OCI-LY7 (cell line): Measurements from ENCODE around the gene RRP36. TPM values are rescaled to one million over a fixed set of nuclear protein-coding genes. Genes with fewer than 3 reads are reported as not detected.

Experiments
- BruUV-seq: library from RNA; stranded (reverse); fragments of 400-500 nt; replicated peaks from 2 replicates; lab custom pipeline; 2021; lab: Mats Ljungman, UMichigan
- CTCF ChIA-PET: fragments of 300-600 bp; sonication (Branson Sonifier 250); formaldehyde crosslinking; loops from one replicate; lab custom pipeline; 2022; ENCODE audit warnings: antibody characterized with exemption; ENCODE audit not compliant: unreplicated experiment; lab: Charles Lee
- POLR2A ChIA-PET: fragments of 300-600 bp; sonication (Branson Sonifier 250); formaldehyde crosslinking; loops from one replicate; lab custom pipeline; 2022; ENCODE audit warnings: antibody characterized with exemption; lab: Charles Lee
- DNase-seq: peaks from one replicate; pipeline ENCODE4 v3.0.0-alpha.2; 2015; ENCODE audit warnings: low spot score
- H2AFZ ChIP-seq: fragments of 200-600 bp; sonication (generic), shearing (Covaris generic); 2 replicates; pipeline ENCODE4 v1.6.1; 2014; ENCODE audit warnings: mild to moderate bottlenecking, antibody characterized with exemption, low read length, moderate library complexity
- H3K27ac ChIP-seq: fragments of 200-600 bp; sonication (generic); 2 replicates; pipeline ENCODE4 v1.5.1; 2014; ENCODE audit warnings: mixed run types, low read depth, mild to moderate bottlenecking, moderate library complexity, low read length, inconsistent platforms; ENCODE audit not compliant: poor library complexity, severe bottlenecking
- H3K36me3 ChIP-seq: fragments of 200-600 bp; sonication (generic); 2 replicates; pipeline ENCODE4 v1.6.1; 2014; ENCODE audit warnings: mild to moderate bottlenecking, antibody characterized with exemption, low read length, moderate library complexity, mixed read lengths; ENCODE audit not compliant: insufficient read depth
- H3K4me1 ChIP-seq: fragments of 200-600 bp; sonication (generic); 2 replicates; pipeline ENCODE4 v1.5.1; 2014; ENCODE audit warnings: mild to moderate bottlenecking, low read length; ENCODE audit not compliant: insufficient read depth, poor library complexity, severe bottlenecking
- H3K4me2 ChIP-seq: fragments of 200-600 bp; sonication (generic); 2 replicates; pipeline ENCODE4 v1.6.1; 2014; ENCODE audit warnings: mild to moderate bottlenecking, low read length
- H3K4me3 ChIP-seq: fragments of 200-600 bp; sonication (generic); 2 replicates; pipeline ENCODE4 v1.5.1; 2014; ENCODE audit warnings: mild to moderate bottlenecking, low read depth, low read length; ENCODE audit not compliant: poor library complexity, severe bottlenecking
- H3K79me2 ChIP-seq: fragments of 200-600 bp; sonication (generic); 2 replicates; pipeline ENCODE4 v1.6.1; 2016; ENCODE audit warnings: low read depth, mild to moderate bottlenecking, low read length, moderate library complexity, mixed read lengths; ENCODE audit not compliant: insufficient read depth
- H3K9me2 ChIP-seq: fragments of 200-600 bp; sonication (generic); 2 replicates; pipeline ENCODE4 v1.6.1; 2016; ENCODE audit warnings: mild to moderate bottlenecking, low read length, mixed read lengths; ENCODE audit not compliant: insufficient read depth
- H3K9me3 ChIP-seq: fragments of 200-600 bp; sonication (generic); 2 replicates; pipeline ENCODE4 v1.6.1; 2014; ENCODE audit warnings: mild to moderate bottlenecking, mixed run types, low read length, mixed read lengths
- H4K20me1 ChIP-seq: fragments of 200-600 bp; sonication (generic); 2 replicates; pipeline ENCODE4 v1.6.1; 2014; ENCODE audit warnings: mild to moderate bottlenecking, antibody characterized with exemption, low read length, moderate library complexity, mixed read lengths; ENCODE audit not compliant: insufficient read depth
- CTCF ChIP-seq: fragments of 200-600 bp; sonication (generic); conservative IDR thresholded peaks from 2 replicates; pipeline ENCODE4 v1.5.1; 2014; ENCODE audit warnings: mild to moderate bottlenecking, antibody characterized with exemption, low read length, moderate library complexity, mixed read lengths
- EZH2phosphoT487 ChIP-seq: fragments of 200-600 bp; sonication (generic); IDR thresholded peaks from 2 replicates; pipeline ENCODE4 v1.6.1; 2018; ENCODE audit warnings: low read depth, borderline replicate concordance, mild to moderate bottlenecking, mixed run types, antibody characterized with exemption, low read length, moderate library complexity, mixed read lengths
- intact Hi-C: fragments of 100-400 bp; cut with micrococcal nuclease; formaldehyde crosslinking; loops from one replicate; pipeline ENCODE4 v1.10.0; 2022; ENCODE audit not compliant: unreplicated experiment
- total RNA-seq, 2 experiments: library from RNA; depleted of rRNA in 1 of 2; stranded (reverse); fragments of >200 nt in 1 of 2; shearing (Covaris generic) in 1 of 2; gene quantifications; 2 replicates each; pipeline ENCODE4 v1.2.3, GENCODE V29; 2014 to 2022

Gene RRP36
- total RNA-seq, 2 experiments from 2014 or later = 61.1 to 75.9 TPM

GRCh38 chr6:43050981-43051380, 29.6 kb downstream of the RRP36 start:
- Histone ChIP-seq H3K27ac (no peak overlapping the region), H3K4me2 (0 out of 2 replicates have a peak overlapping the region, but pooled peaks have one; percentile 3), H3K4me3 (no peak overlapping the region), H3K4me1 (peaks cover 21% of the 10 kb centered on the region), H3K9me3 (no peaks in the 10 kb centered on the region), H2AFZ (no peak overlapping the region), H4K20me1 (no peaks in the 10 kb centered on the region), H3K36me3 (peaks cover 24% of the 10 kb centered on the region; the same call in 1 of the 2 replicates), H3K79me2 (no peaks in the 10 kb centered on the region), H3K9me2 (no peaks in the 10 kb centered on the region)
- ChIA-PET CTCF (no interaction called here), POLR2A (interaction anchor here (0.8 to 0.9 kb wide), 2 partner anchors 8 to 122 kb away, joined by 3 to 4 read pairs; partner anchors contain the start of genes CNPY3, KLC4 and MRPL2)
- DNase-seq = no peak
- TF ChIP-seq EZH2phosphoT487 (no peak), CTCF (no peak)
- intact Hi-C loops = no loop called here
- BruUV-seq = no TSS peak

- Histone ChIP-seq H3K9me3 (no peaks in the 10 kb centered on the region), H3K4me3 (no peak overlapping the region), H4K20me1 (no peaks in the 10 kb centered on the region), H3K4me1 (peaks cover 21% of the 10 kb centered on the region), H3K9me2 (no peaks in the 10 kb centered on the region), H3K4me2 (peak overlapping the region; percentile 92), H2AFZ (no peak overlapping the region), H3K36me3 (peaks cover 28% of the 10 kb centered on the region), H3K27ac (no peak overlapping the region), H3K79me2 (no peaks in the 10 kb centered on the region)
- DNase-seq = no peak
- intact Hi-C loops = loop anchor here (2.0 kb wide), 1 partner anchor 38 kb away; the partner anchor contains the start of gene KLHDC3
- TF ChIP-seq CTCF = no peak
- TF ChIP-seq EZH2phosphoT487 = no peak
- BruUV-seq = no TSS peak
- ChIA-PET CTCF (no interaction called here), POLR2A (no interaction called here)
Observed at GRCh38 chr6:43052225-43052841, 30.9 kb downstream of the RRP36 start.
